GM12878 (cell line): ENCODE results near the gene THRB. TPM values are rescaled to one million over a fixed set of nuclear protein-coding genes. Genes with fewer than 3 reads are reported as not detected.

Source experiments
- ATAC-seq: fragments of 200-7000 bp; cut with Tn5 transposase; 3 replicates; pipeline ENCODE4 v1.9.1; 2020; ENCODE audit warnings: mild to moderate bottlenecking, moderate library complexity
- BruUV-seq: library from RNA; stranded (reverse); fragments of 400-500 nt; replicated peaks from 2 replicates; lab custom pipeline; 2021; lab: Mats Ljungman, UMichigan
- CTCF ChIA-PET: fragments of 300-600 bp; sonication (Branson Sonifier 250); formaldehyde crosslinking; extraction: SDS; loops from one replicate; lab custom pipeline; 2021; ENCODE audit warnings: inconsistent platforms; lab: Yijun Ruan, JAX
- POLR2A ChIA-PET: fragments of 350-600 bp; formaldehyde crosslinking; extraction: SDS; loops from one replicate; lab custom pipeline; 2021; ENCODE audit warnings: inconsistent platforms; lab: Charles Lee
- RAD21 ChIA-PET: fragments of 300-600 bp; sonication (Branson Sonifier 250); formaldehyde crosslinking; loops from one replicate; lab custom pipeline; 2023; ENCODE audit warnings: antibody characterized with exemption; ENCODE audit not compliant: unreplicated experiment; lab: Charles Lee
- SMC1A ChIA-PET: fragments of 300-600 bp; sonication (Branson Sonifier 250); formaldehyde crosslinking; loops from one replicate; lab custom pipeline; 2023; ENCODE audit not compliant: unreplicated experiment, uncharacterized antibody; lab: Charles Lee
- DNase-seq: peaks from one replicate; pipeline ENCODE4 v3.0.0-alpha.2; 2011; ENCODE audit warnings: low read depth, low spot score
- FAIRE-seq: peaks from 3 replicates; lab custom pipeline; 2011; peaks lifted over from hg19 to GRCh38; lab: Jason Lieb, UNC
- H2AFZ ChIP-seq: 2 replicates; pipeline ENCODE4 v1.6.0; 2011; ENCODE audit warnings: low read depth, low read length, control low read depth; ENCODE audit not compliant: control insufficient read depth
- H3K27ac ChIP-seq: 2 replicates; pipeline ENCODE4 v1.5.1; 2011; ENCODE audit warnings: control low read depth; ENCODE audit not compliant: control insufficient read depth, insufficient read depth
- H3K27me3 ChIP-seq, 2 experiments: replicated peaks in 1 of 2; 2 replicates each; pipeline versions ENCODE4 v1.6.0 to v1.6.1; 2011; ENCODE audit warnings: low read length in 1 of 2; ENCODE audit not compliant: control insufficient read depth in 2 of 2, insufficient read depth in 2 of 2
- H3K36me3 ChIP-seq, 2 experiments: 2 replicates each; pipeline ENCODE4 v1.5.1; 2011; ENCODE audit warnings: low read length in 1 of 2; ENCODE audit not compliant: control insufficient read depth in 2 of 2, insufficient read depth in 2 of 2
- H3K4me1 ChIP-seq: 2 replicates; pipeline ENCODE4 v1.6.1; 2011; ENCODE audit warnings: mild to moderate bottlenecking, low read length, moderate library complexity, mixed read lengths; ENCODE audit not compliant: control insufficient read depth, insufficient read depth
- H3K4me2 ChIP-seq: 2 replicates; pipeline ENCODE4 v1.6.0; 2011; ENCODE audit warnings: control low read depth; ENCODE audit not compliant: control insufficient read depth, insufficient read depth
- H3K4me3 ChIP-seq: fragments of 200-600 bp; sonication (generic); 2 replicates; pipeline ENCODE4 v1.5.1; 2016
- H3K79me2 ChIP-seq: 2 replicates; pipeline ENCODE4 v1.6.0; 2011; ENCODE audit warnings: low read length; ENCODE audit not compliant: control insufficient read depth, insufficient read depth
- H3K9ac ChIP-seq: 2 replicates; pipeline ENCODE4 v1.8.0; 2011; ENCODE audit warnings: low read length, control low read depth, mixed read lengths; ENCODE audit not compliant: control insufficient read depth, insufficient read depth
- H3K9me3 ChIP-seq: replicated peaks from 3 replicates; pipeline ENCODE4 v1.5.1; 2011; ENCODE audit warnings: mild to moderate bottlenecking, low read length; ENCODE audit not compliant: control insufficient read depth, insufficient read depth
- H4K20me1 ChIP-seq: 2 replicates; pipeline ENCODE4 v1.6.0; 2011; ENCODE audit not compliant: control insufficient read depth, insufficient read depth
- BCL11A ChIP-seq: IDR thresholded peaks from 2 replicates; pipeline ENCODE4 v1.6.1; 2011; ENCODE audit warnings: low read depth, low read length
- CBX3 ChIP-seq: fragments of 200-600 bp; sonication (generic); IDR thresholded peaks from 2 replicates; pipeline ENCODE4 v1.6.1; 2016; ENCODE audit warnings: low read depth, borderline replicate concordance
- HDAC2 ChIP-seq: fragments of 200-600 bp; sonication (generic); IDR thresholded peaks from 2 replicates; pipeline ENCODE4 v1.6.1; 2017
- LARP7 ChIP-seq: fragments of 450-650 bp; IDR thresholded peaks from 2 replicates; pipeline ENCODE4 v1.6.1; 2017; ENCODE audit warnings: mild to moderate bottlenecking
- STAT3 ChIP-seq: IDR thresholded peaks from 2 replicates; pipeline ENCODE4 v1.6.1; 2011; ENCODE audit warnings: low read depth, low read length, improper control_type of control experiment
- ZZZ3 ChIP-seq: IDR thresholded peaks from 2 replicates; pipeline ENCODE4 v1.6.1; 2011; ENCODE audit warnings: low read depth; ENCODE audit not compliant: control insufficient read depth, insufficient read length
- WGBS: methylation state at CpG from one replicate; pipeline ENCODE4 v1.1.6; 2016; ENCODE audit warnings: low lambda C conversion rate; ENCODE audit not compliant: insufficient replicate concordance, insufficient coverage; ENCODE audit errors: missing lambda C conversion rate; 5-methylcytosine and 5-hydroxymethylcytosine counted together
- in situ Hi-C: fragments of 300-500 bp; cut with MboI; formaldehyde crosslinking; loops from 9 replicates; pipeline ENCODE4 v1.14.3; 2018; ENCODE audit warnings: mixed read lengths
- intact Hi-C: fragments of 100-400 bp; cut with micrococcal nuclease; formaldehyde crosslinking; loops from one replicate; pipeline ENCODE4 v1.14.2; 2022; ENCODE audit not compliant: unreplicated experiment
- polyA plus RNA-seq, 11 experiments: library from polyadenylated mRNA; depleted of rRNA in 4 of 11; unstranded in 6 of 11; stranded (reverse) in 5 of 11; fragments of >200 nt; fragmentation: Nextera tagmentation in 4 of 11; fragmentation: Illumina TruSeq in 1 of 11; extraction: Ambion mirVana in 4 of 11; extraction: Trizol in 1 of 11; gene quantifications; 1 replicate in 1 of 11; 2 replicates in 10 of 11; pipeline versions ENCODE4 v1.2.1 to v1.2.3, GENCODE V29; 2011 to 2016; ENCODE audit warnings: inconsistent platforms in 2 of 11, missing spikeins in 2 of 11, low read depth in 1 of 11
- total RNA-seq, 4 experiments: library from RNA; depleted of rRNA in 3 of 4; stranded (reverse); fragments of >200 nt in 3 of 4; fragmentation: Illumina TruSeq in 1 of 4; extraction: Trizol in 1 of 4; gene quantifications; 2 replicates each; pipeline versions ENCODE4 v1.2.1 to v1.2.3, GENCODE V29; 2013 to 2021
- TF ChIP-seq, protein P1 (sequence below): IDR thresholded peaks from 2 replicates; pipeline ENCODE4 v1.6.1; 2011; ENCODE audit warnings: low read depth, mild to moderate bottlenecking, low read length, moderate library complexity, borderline replicate concordance; ENCODE audit errors: extremely low read depth
- TF ChIP-seq, protein P2 (sequence below): fragments of 150-350 bp; IDR thresholded peaks from 2 replicates; pipeline ENCODE4 v1.6.1; 2016; ENCODE audit warnings: low read depth, low read length

The THRB gene
- total and polyA plus RNA-seq, 10 of the 15 experiments (the other 5 are each of a cell fraction or from before 2014, with no cell fraction given): 0.05 TPM; not detected in 9

DNA sequence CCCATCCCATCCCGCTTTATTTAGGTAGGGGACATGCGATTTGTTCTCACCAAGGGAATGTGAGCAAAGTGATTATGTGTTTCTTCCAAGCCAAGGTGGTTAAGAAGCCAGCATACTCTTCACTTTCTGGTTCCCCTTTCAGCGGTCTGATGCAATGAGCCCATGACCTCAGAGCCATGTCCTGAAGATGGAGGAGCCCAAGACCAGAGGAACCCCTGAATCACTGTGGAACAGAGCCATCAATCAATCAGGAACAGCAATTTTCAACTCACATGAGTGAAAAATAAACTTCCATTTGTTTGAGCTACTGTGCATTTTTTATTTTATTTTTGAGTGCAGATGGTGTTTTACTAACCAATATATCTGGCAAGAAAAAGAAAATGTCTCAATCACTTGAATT, 10.8 kb downstream of the THRB start:
- in situ Hi-C loops: no loop called here
- SMC1A ChIA-PET: interaction anchor here (0.7 kb wide), 1 partner anchor 1496 kb away, joined by 3 read pairs; no protein-coding TSS in a partner anchor

More for the DNA sequence above, 10.8 kb downstream of the THRB start:
- POLR2A ChIA-PET: no interaction called here
- FAIRE-seq (no peak), DNase-seq (no peak), ATAC-seq (no peak)
- Histone ChIP-seq H3K4me3 (no peak overlapping the region), H3K4me2 (no peak overlapping the region), H3K27me3 (no peaks in the 10 kb centered on the region; a peak in 1 of 4 replicates), H2AFZ (no peak overlapping the region), H3K36me3 (no peaks in the 10 kb centered on the region), H3K9me3 (no peaks in the 10 kb centered on the region), H3K79me2 (no peaks in the 10 kb centered on the region), H4K20me1 (no peaks in the 10 kb centered on the region), H3K27ac (no peak overlapping the region), H3K4me1 (no peaks in the 10 kb centered on the region), H3K9ac (no peak overlapping the region)
- TF ChIP-seq STAT3 (no peak), BCL11A (no peak), LARP7 (no peak), HDAC2 (no peak), ZZZ3 (no peak), CBX3 (no peak)
- TF ChIP-seq, protein P1, sequence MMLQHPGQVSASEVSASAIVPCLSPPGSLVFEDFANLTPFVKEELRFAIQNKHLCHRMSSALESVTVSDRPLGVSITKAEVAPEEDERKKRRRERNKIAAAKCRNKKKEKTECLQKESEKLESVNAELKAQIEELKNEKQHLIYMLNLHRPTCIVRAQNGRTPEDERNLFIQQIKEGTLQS: no peak
- TF ChIP-seq, protein P2, sequence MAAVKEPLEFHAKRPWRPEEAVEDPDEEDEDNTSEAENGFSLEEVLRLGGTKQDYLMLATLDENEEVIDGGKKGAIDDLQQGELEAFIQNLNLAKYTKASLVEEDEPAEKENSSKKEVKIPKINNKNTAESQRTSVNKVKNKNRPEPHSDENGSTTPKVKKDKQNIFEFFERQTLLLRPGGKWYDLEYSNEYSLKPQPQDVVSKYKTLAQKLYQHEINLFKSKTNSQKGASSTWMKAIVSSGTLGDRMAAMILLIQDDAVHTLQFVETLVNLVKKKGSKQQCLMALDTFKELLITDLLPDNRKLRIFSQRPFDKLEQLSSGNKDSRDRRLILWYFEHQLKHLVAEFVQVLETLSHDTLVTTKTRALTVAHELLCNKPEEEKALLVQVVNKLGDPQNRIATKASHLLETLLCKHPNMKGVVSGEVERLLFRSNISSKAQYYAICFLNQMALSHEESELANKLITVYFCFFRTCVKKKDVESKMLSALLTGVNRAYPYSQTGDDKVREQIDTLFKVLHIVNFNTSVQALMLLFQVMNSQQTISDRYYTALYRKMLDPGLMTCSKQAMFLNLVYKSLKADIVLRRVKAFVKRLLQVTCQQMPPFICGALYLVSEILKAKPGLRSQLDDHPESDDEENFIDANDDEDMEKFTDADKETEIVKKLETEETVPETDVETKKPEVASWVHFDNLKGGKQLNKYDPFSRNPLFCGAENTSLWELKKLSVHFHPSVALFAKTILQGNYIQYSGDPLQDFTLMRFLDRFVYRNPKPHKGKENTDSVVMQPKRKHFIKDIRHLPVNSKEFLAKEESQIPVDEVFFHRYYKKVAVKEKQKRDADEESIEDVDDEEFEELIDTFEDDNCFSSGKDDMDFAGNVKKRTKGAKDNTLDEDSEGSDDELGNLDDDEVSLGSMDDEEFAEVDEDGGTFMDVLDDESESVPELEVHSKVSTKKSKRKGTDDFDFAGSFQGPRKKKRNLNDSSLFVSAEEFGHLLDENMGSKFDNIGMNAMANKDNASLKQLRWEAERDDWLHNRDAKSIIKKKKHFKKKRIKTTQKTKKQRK: no peak
- WGBS: 1% methylated on average over 3 of the region's 3 CpGs
- RAD21 ChIA-PET: no interaction called here
- CTCF ChIA-PET: no interaction called here
- BruUV-seq: no TSS peak
- intact Hi-C loops: no loop called here
